ENCODE data around the gene GPATCH3. TPM values are rescaled to one million over a fixed set of nuclear protein-coding genes. Genes with fewer than 3 reads are reported as not detected.

Gene GPATCH3
- total RNA-seq, 1 donor from 2014 or later, result 12.1 TPM

GRCh38 chr1:26945138-26945537, 44.9 kb upstream of the GPATCH3 start:
- peaks cover 6% of the 10 kb centered on the region for H3K36me3 ChIP-seq (ENCODE audit: control insufficient read depth, insufficient read depth, low read length)
- H3K27me3 ChIP-seq (ENCODE audit: control insufficient read depth, insufficient read depth, low read length), result no peaks in the 10 kb centered on the region
- no peak for TF ChIP-seq CTCF (IDR thresholded peaks at IDR 0.05; ENCODE audit: insufficient read depth, low read length, poor library complexity, severe bottlenecking)
- DNase-seq (ENCODE audit: low read depth), result no peak
- H3K4me3 ChIP-seq (ENCODE audit: low read depth, low read length), result no peak overlapping the region

- Histone ChIP-seq H3K27me3 (ENCODE audit: control insufficient read depth, insufficient read depth, low read length) (no peaks in the 10 kb centered on the region), H3K36me3 (ENCODE audit: control insufficient read depth, insufficient read depth, low read length) (peaks cover 6% of the 10 kb centered on the region), H3K4me3 (ENCODE audit: low read depth, low read length) (no peak overlapping the region)
- DNase-seq (ENCODE audit: low read depth), result no peak
- TF ChIP-seq CTCF (IDR thresholded peaks at IDR 0.05; ENCODE audit: insufficient read depth, low read length, poor library complexity, severe bottlenecking), result no peak
Measured at GRCh38 chr1:26942656-26943055, 42.4 kb upstream of the GPATCH3 start.

GRCh38 chr1:26941311-26941710, 41.0 kb upstream of the GPATCH3 start:
- TF ChIP-seq CTCF (IDR thresholded peaks at IDR 0.05; ENCODE audit: insufficient read depth, low read length, poor library complexity, severe bottlenecking), result no peak
- Histone ChIP-seq H3K27me3 (ENCODE audit: control insufficient read depth, insufficient read depth, low read length) (no peaks in the 10 kb centered on the region), H3K4me3 (ENCODE audit: low read depth, low read length) (no peak overlapping the region), H3K36me3 (ENCODE audit: control insufficient read depth, insufficient read depth, low read length) (peaks cover 6% of the 10 kb centered on the region)
- DNase-seq (ENCODE audit: low read depth), result no peak

- H3K27me3 ChIP-seq (ENCODE audit: control insufficient read depth, insufficient read depth, low read length), result no peaks in the 10 kb centered on the region
- no peak for TF ChIP-seq CTCF (IDR thresholded peaks at IDR 0.05; ENCODE audit: insufficient read depth, low read length, poor library complexity, severe bottlenecking)
- no peak for DNase-seq (ENCODE audit: low read depth)
- H3K36me3 ChIP-seq (ENCODE audit: control insufficient read depth, insufficient read depth, low read length), result peaks cover under 1% of the 10 kb centered on the region
- no peak overlapping the region for H3K4me3 ChIP-seq (ENCODE audit: low read depth, low read length)
Measured at GRCh38 chr1:26938659-26939025, 38.4 kb upstream of the GPATCH3 start.

GRCh38 chr1:26938004-26938658, 37.9 kb upstream of the GPATCH3 start:
- TF ChIP-seq CTCF (IDR thresholded peaks at IDR 0.05; ENCODE audit: insufficient read depth, low read length, poor library complexity, severe bottlenecking), result no peak
- H3K36me3 ChIP-seq (ENCODE audit: control insufficient read depth, insufficient read depth, low read length), result no peaks in the 10 kb centered on the region
- no peak overlapping the region for H3K4me3 ChIP-seq (ENCODE audit: low read depth, low read length)
- H3K27me3 ChIP-seq (ENCODE audit: control insufficient read depth, insufficient read depth, low read length), result no peaks in the 10 kb centered on the region
- no peak for DNase-seq (ENCODE audit: low read depth)

- DNase-seq (ENCODE audit: low read depth), result no peak
- H3K4me3 ChIP-seq (ENCODE audit: low read depth, low read length), result no peak overlapping the region
- TF ChIP-seq CTCF (IDR thresholded peaks at IDR 0.05; ENCODE audit: insufficient read depth, low read length, poor library complexity, severe bottlenecking), result no peak
- no peaks in the 10 kb centered on the region for H3K36me3 ChIP-seq (ENCODE audit: control insufficient read depth, insufficient read depth, low read length)
- H3K27me3 ChIP-seq (ENCODE audit: control insufficient read depth, insufficient read depth, low read length), result no peaks in the 10 kb centered on the region
Measured at GRCh38 chr1:26936823-26937222, 36.6 kb upstream of the GPATCH3 start.
